GM23338 (cell line): ENCODE data around the gene SLC43A3. TPM values are rescaled to one million over a fixed set of nuclear protein-coding genes. Genes with fewer than 3 reads are reported as not detected.

Source experiments
- ATAC-seq: fragments of 200-7000 bp; cut with Tn5 transposase; 3 replicates; pipeline ENCODE4 v1.9.1; 2020
- DNase-seq: peaks from one replicate; pipeline ENCODE4 v3.0.0-alpha.2; 2015; ENCODE audit warnings: low spot score
- H2AFZ ChIP-seq: fragments of 200-600 bp; sonication (generic); 2 replicates; pipeline ENCODE4 v1.8.0; 2016; ENCODE audit warnings: antibody characterized with exemption, mild to moderate bottlenecking, moderate library complexity
- H3F3A ChIP-seq: fragments of 200-600 bp; sonication (generic); replicated peaks from 2 replicates; pipeline ENCODE4 v1.8.0; 2017; ENCODE audit warnings: antibody characterized with exemption, mixed run types, low read depth
- H3K27ac ChIP-seq: fragments of 200-600 bp; sonication (generic); 2 replicates; pipeline ENCODE4 v1.6.1; 2016; ENCODE audit warnings: low read depth
- H3K27me3 ChIP-seq: fragments of 200-600 bp; sonication (generic); 2 replicates; pipeline ENCODE4 v1.8.0; 2016; ENCODE audit warnings: mild to moderate bottlenecking, mixed run types, moderate library complexity; ENCODE audit not compliant: insufficient read depth
- H3K36me3 ChIP-seq: fragments of 200-600 bp; sonication (generic); 2 replicates; pipeline ENCODE4 v1.8.0; 2016; ENCODE audit warnings: mild to moderate bottlenecking; ENCODE audit not compliant: insufficient read depth
- H3K4me1 ChIP-seq: fragments of 200-600 bp; sonication (generic); 2 replicates; pipeline ENCODE4 v1.8.0; 2016; ENCODE audit warnings: mild to moderate bottlenecking, moderate library complexity; ENCODE audit not compliant: insufficient read depth
- H3K4me2 ChIP-seq: fragments of 200-600 bp; sonication (generic); 2 replicates; pipeline ENCODE4 v1.7.1; 2017; ENCODE audit warnings: mixed run types
- H3K4me3 ChIP-seq: fragments of 200-600 bp; sonication (generic); 2 replicates; pipeline ENCODE4 v1.6.1; 2016; ENCODE audit warnings: mixed run types
- H3K79me2 ChIP-seq: fragments of 200-600 bp; sonication (generic); replicated peaks from 2 replicates; pipeline ENCODE4 v1.8.0; 2017; ENCODE audit warnings: mild to moderate bottlenecking; ENCODE audit not compliant: insufficient read depth
- H3K9me2 ChIP-seq: fragments of 200-600 bp; sonication (generic); 2 replicates; pipeline ENCODE4 v1.8.0; 2017; ENCODE audit not compliant: insufficient read depth
- H4K20me1 ChIP-seq: fragments of 200-600 bp; sonication (generic); replicated peaks from 2 replicates; pipeline ENCODE4 v1.8.0; 2017; ENCODE audit warnings: mild to moderate bottlenecking; ENCODE audit not compliant: insufficient read depth
- H3K27ac Mint-ChIP-seq: 2 replicates; pipeline ENCODE4 v1.8.0; 2020; ENCODE audit warnings: inconsistent platforms, mild to moderate bottlenecking, moderate library complexity, mixed read lengths
- H3K27me3 Mint-ChIP-seq: 3 replicates; pipeline ENCODE4 v1.8.0; 2022; ENCODE audit warnings: low read depth, mild to moderate bottlenecking, moderate library complexity, mixed read lengths, inconsistent platforms; ENCODE audit not compliant: insufficient read depth, poor library complexity
- H3K36me3 Mint-ChIP-seq: 3 replicates; pipeline ENCODE4 v1.8.0; 2021; ENCODE audit warnings: low read depth, mild to moderate bottlenecking, inconsistent platforms, moderate library complexity, mixed read lengths
- H3K4me1 Mint-ChIP-seq: 3 replicates; pipeline ENCODE4 v1.8.0; 2020; ENCODE audit warnings: mild to moderate bottlenecking, inconsistent platforms, mixed read lengths
- H3K4me3 Mint-ChIP-seq: 3 replicates; pipeline ENCODE4 v1.8.0; 2021; ENCODE audit warnings: moderate library complexity, mild to moderate bottlenecking, inconsistent platforms, mixed read lengths
- H3K9me3 Mint-ChIP-seq: 3 replicates; pipeline ENCODE4 v1.8.0; 2020; ENCODE audit warnings: moderate library complexity, mild to moderate bottlenecking, inconsistent platforms, mixed read lengths
- CREB1 ChIP-seq: fragments of 250-450 bp; sonication (Bioruptor Pico); IDR thresholded peaks from 2 replicates; pipeline ENCODE4 v1.5.0; 2020; ENCODE audit warnings: low read depth, mild to moderate bottlenecking, moderate library complexity
- CTCF ChIP-seq, 2 experiments: fragments of 200-600 bp in 1 of 2; sonication (generic) in 1 of 2; conservative IDR thresholded peaks; 2 replicates each; pipeline versions ENCODE4 v1.5.1 to v1.6.1; 2016 to 2017; ENCODE audit warnings: antibody characterized with exemption in 2 of 2, low read depth in 2 of 2, mild to moderate bottlenecking in 2 of 2, moderate library complexity in 1 of 2
- EZH2 ChIP-seq: fragments of 200-600 bp; sonication (generic); IDR thresholded peaks from one replicate; pipeline ENCODE4 v1.8.0; 2017; ENCODE audit warnings: antibody characterized with exemption, mild to moderate bottlenecking, low read depth; ENCODE audit not compliant: unreplicated experiment
- EZH2phosphoT487 ChIP-seq: fragments of 200-600 bp; sonication (generic); IDR thresholded peaks from one replicate; pipeline ENCODE4 v1.8.1; 2018; ENCODE audit warnings: antibody characterized with exemption; ENCODE audit not compliant: unreplicated experiment
- JUNB ChIP-seq: IDR thresholded peaks from one replicate; pipeline ENCODE4 v1.6.1; 2016; ENCODE audit warnings: antibody characterized with exemption; ENCODE audit not compliant: unreplicated experiment
- NANOG ChIP-seq: IDR thresholded peaks from 2 replicates; pipeline ENCODE4 v1.6.1; 2016; ENCODE audit warnings: antibody characterized with exemption, borderline replicate concordance
- POLR2AphosphoS5 ChIP-seq: IDR thresholded peaks from 2 replicates; pipeline ENCODE4 v1.6.1; 2016; ENCODE audit warnings: antibody characterized with exemption, low read depth
- STAT1 ChIP-seq: IDR thresholded peaks from one replicate; pipeline ENCODE4 v1.6.1; 2016; ENCODE audit warnings: antibody characterized with exemption; ENCODE audit not compliant: unreplicated experiment
- ZNF114 ChIP-seq: fragments of 250-450 bp; sonication (Bioruptor Pico); IDR thresholded peaks from 2 replicates; pipeline ENCODE4 v1.5.0; 2020; ENCODE audit warnings: mild to moderate bottlenecking, moderate library complexity
- ZNF331 ChIP-seq: fragments of 250-450 bp; sonication (Bioruptor Pico); IDR thresholded peaks from 2 replicates; pipeline ENCODE4 v1.5.0; 2020; ENCODE audit warnings: low read depth, mild to moderate bottlenecking, moderate library complexity
- ZNF462 ChIP-seq: fragments of 250-450 bp; sonication (Bioruptor Pico); IDR thresholded peaks from 2 replicates; pipeline ENCODE4 v1.5.0; 2020; ENCODE audit warnings: mild to moderate bottlenecking, moderate library complexity
- polyA plus RNA-seq: library from polyadenylated mRNA; unstranded; fragments of >200 nt; fragmentation: Nextera tagmentation; extraction: Ambion mirVana; gene quantifications from 2 replicates; pipeline ENCODE4 v1.2.1, GENCODE V29; 2016
- total RNA-seq: library from RNA; depleted of rRNA; stranded (reverse); fragments of >200 nt; shearing (Covaris generic); gene quantifications from 2 replicates; pipeline ENCODE4 v1.2.3, GENCODE V29; 2014
- TF ChIP-seq, protein P1 (sequence below): IDR thresholded peaks from one replicate; pipeline ENCODE4 v1.6.1; 2018; ENCODE audit warnings: antibody characterized with exemption; ENCODE audit not compliant: unreplicated experiment
- TF ChIP-seq, protein P2 (sequence below): IDR thresholded peaks from 2 replicates; pipeline ENCODE4 v1.6.1; 2016; ENCODE audit warnings: antibody characterized with exemption

SLC43A3 gene
- total and polyA plus RNA-seq, 2 experiments from 2014 or later = 14.3 to 24.8 TPM

GRCh38 chr11:57357310-57357709 lies 69.6 kb downstream of the SLC43A3 start:
- DNase-seq (no peak), ATAC-seq (no peak)
- H3K4me2 ChIP-seq = no peak overlapping the region
- H3K79me2 ChIP-seq = no peaks in the 10 kb centered on the region
- H3K36me3 ChIP-seq = no peaks in the 10 kb centered on the region
- Mint-ChIP-seq H3K4me3 (no peak overlapping the region), H3K4me1 (peaks cover 10% of the 10 kb centered on the region; the same call in 2 of the 3 replicates), H3K9me3 (no peaks in the 10 kb centered on the region), H3K27ac (no peak overlapping the region), H3K27me3 (peaks cover 3% of the 10 kb centered on the region), H3K36me3 (no peaks in the 10 kb centered on the region)
- no peaks in the 10 kb centered on the region for H3F3A ChIP-seq
- TF ChIP-seq CREB1 (CRISPR knock-in tag) (no peak), NANOG (no peak), EZH2 (no peak), ZNF114 (CRISPR knock-in tag) (no peak), CTCF (conservative IDR thresholded peaks at IDR 0.05; ENCODE audit: low read depth in 2 of 2) (no peak), POLR2AphosphoS5 (no peak), ZNF462 (CRISPR knock-in tag) (no peak), JUNB (no peak), STAT1 (no peak), EZH2phosphoT487 (no peak), ZNF331 (CRISPR knock-in tag) (no peak)
- TF ChIP-seq, protein P1, sequence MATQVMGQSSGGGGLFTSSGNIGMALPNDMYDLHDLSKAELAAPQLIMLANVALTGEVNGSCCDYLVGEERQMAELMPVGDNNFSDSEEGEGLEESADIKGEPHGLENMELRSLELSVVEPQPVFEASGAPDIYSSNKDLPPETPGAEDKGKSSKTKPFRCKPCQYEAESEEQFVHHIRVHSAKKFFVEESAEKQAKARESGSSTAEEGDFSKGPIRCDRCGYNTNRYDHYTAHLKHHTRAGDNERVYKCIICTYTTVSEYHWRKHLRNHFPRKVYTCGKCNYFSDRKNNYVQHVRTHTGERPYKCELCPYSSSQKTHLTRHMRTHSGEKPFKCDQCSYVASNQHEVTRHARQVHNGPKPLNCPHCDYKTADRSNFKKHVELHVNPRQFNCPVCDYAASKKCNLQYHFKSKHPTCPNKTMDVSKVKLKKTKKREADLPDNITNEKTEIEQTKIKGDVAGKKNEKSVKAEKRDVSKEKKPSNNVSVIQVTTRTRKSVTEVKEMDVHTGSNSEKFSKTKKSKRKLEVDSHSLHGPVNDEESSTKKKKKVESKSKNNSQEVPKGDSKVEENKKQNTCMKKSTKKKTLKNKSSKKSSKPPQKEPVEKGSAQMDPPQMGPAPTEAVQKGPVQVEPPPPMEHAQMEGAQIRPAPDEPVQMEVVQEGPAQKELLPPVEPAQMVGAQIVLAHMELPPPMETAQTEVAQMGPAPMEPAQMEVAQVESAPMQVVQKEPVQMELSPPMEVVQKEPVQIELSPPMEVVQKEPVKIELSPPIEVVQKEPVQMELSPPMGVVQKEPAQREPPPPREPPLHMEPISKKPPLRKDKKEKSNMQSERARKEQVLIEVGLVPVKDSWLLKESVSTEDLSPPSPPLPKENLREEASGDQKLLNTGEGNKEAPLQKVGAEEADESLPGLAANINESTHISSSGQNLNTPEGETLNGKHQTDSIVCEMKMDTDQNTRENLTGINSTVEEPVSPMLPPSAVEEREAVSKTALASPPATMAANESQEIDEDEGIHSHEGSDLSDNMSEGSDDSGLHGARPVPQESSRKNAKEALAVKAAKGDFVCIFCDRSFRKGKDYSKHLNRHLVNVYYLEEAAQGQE = no peak
- TF ChIP-seq, protein P2, sequence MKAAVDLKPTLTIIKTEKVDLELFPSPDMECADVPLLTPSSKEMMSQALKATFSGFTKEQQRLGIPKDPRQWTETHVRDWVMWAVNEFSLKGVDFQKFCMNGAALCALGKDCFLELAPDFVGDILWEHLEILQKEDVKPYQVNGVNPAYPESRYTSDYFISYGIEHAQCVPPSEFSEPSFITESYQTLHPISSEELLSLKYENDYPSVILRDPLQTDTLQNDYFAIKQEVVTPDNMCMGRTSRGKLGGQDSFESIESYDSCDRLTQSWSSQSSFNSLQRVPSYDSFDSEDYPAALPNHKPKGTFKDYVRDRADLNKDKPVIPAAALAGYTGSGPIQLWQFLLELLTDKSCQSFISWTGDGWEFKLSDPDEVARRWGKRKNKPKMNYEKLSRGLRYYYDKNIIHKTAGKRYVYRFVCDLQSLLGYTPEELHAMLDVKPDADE = no peak
- H3K27me3 ChIP-seq = no peaks in the 10 kb centered on the region
- H3K4me3 ChIP-seq = no peak overlapping the region
- H4K20me1 ChIP-seq = no peaks in the 10 kb centered on the region
- H3K9me2 ChIP-seq = no peaks in the 10 kb centered on the region
- H2AFZ ChIP-seq = no peak overlapping the region
- peaks cover 11% of the 10 kb centered on the region; the same call in 1 of the 2 replicates for H3K4me1 ChIP-seq
- H3K27ac ChIP-seq = no peak overlapping the region
